Liver (tissue), 9 donors: ENCODE data around the gene HAO1. TPM values are rescaled to one million over a fixed set of nuclear protein-coding genes. Genes with fewer than 3 reads are reported as not detected.

Experiments
- DNase-seq: peaks from one replicate; pipeline ENCODE4 v3.0.0-alpha.2; 2017; ENCODE audit warnings: low spot score
- H3K27ac ChIP-seq, 2 donors: one replicate each; pipeline ENCODE4 v1.7.0; 2013; ENCODE audit warnings: inconsistent platforms in 2 of 2, low read length in 2 of 2, control low read depth in 1 of 2, low read depth in 1 of 2, mild to moderate bottlenecking in 1 of 2
- H3K27me3 ChIP-seq, 4 donors: one replicate each; pipeline versions ENCODE4 v1.6.1 to v1.7.0; 2013; ENCODE audit warnings: low read length in 3 of 4, inconsistent platforms in 1 of 4, mild to moderate bottlenecking in 1 of 4, moderate library complexity in 1 of 4; ENCODE audit not compliant: control insufficient read depth in 4 of 4, insufficient read depth in 4 of 4
- H3K36me3 ChIP-seq, 4 donors: one replicate each; pipeline versions ENCODE4 v1.6.1 to v1.7.0; 2013; ENCODE audit warnings: low read length in 3 of 4, mild to moderate bottlenecking in 3 of 4, low read depth in 1 of 4, moderate library complexity in 1 of 4; ENCODE audit not compliant: control insufficient read depth in 4 of 4, insufficient read depth in 3 of 4
- H3K4me1 ChIP-seq, 4 donors: one replicate each; pipeline versions ENCODE4 v1.6.1 to v1.7.0; 2013; ENCODE audit warnings: low read length in 3 of 4, mild to moderate bottlenecking in 3 of 4, moderate library complexity in 1 of 4; ENCODE audit not compliant: control insufficient read depth in 4 of 4, insufficient read depth in 4 of 4
- H3K4me3 ChIP-seq, 3 donors: one replicate each; pipeline versions ENCODE4 v1.6.1 to v1.7.0; 2013; ENCODE audit warnings: low read length in 3 of 3, control low read depth in 1 of 3, low read depth in 1 of 3, mild to moderate bottlenecking in 1 of 3
- H3K9ac ChIP-seq, 2 donors: one replicate each; pipeline ENCODE4 v1.7.0; 2013; ENCODE audit warnings: low read length in 2 of 2, mild to moderate bottlenecking in 2 of 2, moderate library complexity in 2 of 2, control low read depth in 1 of 2, low read depth in 1 of 2
- H3K9me3 ChIP-seq, 4 donors: one replicate each; pipeline versions ENCODE4 v1.6.1 to v1.7.0; 2013; ENCODE audit warnings: low read length in 3 of 4; ENCODE audit not compliant: control insufficient read depth in 4 of 4
- ATF3 ChIP-seq: IDR thresholded peaks from 2 replicates; pipeline ENCODE4 v1.6.1; 2016; ENCODE audit warnings: antibody characterized with exemption
- CTCF ChIP-seq: fragments of 150-350 bp; IDR thresholded peaks from 2 replicates; pipeline ENCODE4 v1.5.1; 2017; ENCODE audit warnings: improper control_type of control experiment, low read depth, low read length; ENCODE audit not compliant: missing input control
- EGR1 ChIP-seq, 2 donors: IDR thresholded peaks; 2 replicates each; pipeline ENCODE4 v1.6.1; 2016 to 2018; ENCODE audit warnings: antibody characterized with exemption in 2 of 2, low read depth in 2 of 2
- FOXA1 ChIP-seq: IDR thresholded peaks from 2 replicates; pipeline ENCODE4 v1.6.1; 2016; ENCODE audit warnings: antibody characterized with exemption
- FOXA2 ChIP-seq: IDR thresholded peaks from 2 replicates; pipeline ENCODE4 v1.6.1; 2016; ENCODE audit warnings: antibody characterized with exemption
- GABPA ChIP-seq, 2 donors: IDR thresholded peaks in 1 of 2; conservative IDR thresholded peaks in 1 of 2; 2 replicates each; pipeline ENCODE4 v1.6.1; 2016; ENCODE audit warnings: antibody characterized with exemption in 2 of 2, mild to moderate bottlenecking in 1 of 2, moderate library complexity in 1 of 2
- HNF4A ChIP-seq, 2 donors: conservative IDR thresholded peaks; 2 replicates each; pipeline ENCODE4 v1.6.1; 2016; ENCODE audit warnings: antibody characterized with exemption in 2 of 2, mild to moderate bottlenecking in 2 of 2
- HNF4G ChIP-seq: IDR thresholded peaks from 2 replicates; pipeline ENCODE4 v1.6.1; 2016; ENCODE audit warnings: antibody characterized with exemption
- JUND ChIP-seq, 2 donors: IDR thresholded peaks; 2 replicates each; pipeline ENCODE4 v1.6.1; 2016; ENCODE audit warnings: antibody characterized with exemption in 2 of 2
- MAX ChIP-seq: IDR thresholded peaks from 2 replicates; pipeline ENCODE4 v1.6.1; 2016; ENCODE audit warnings: antibody characterized with exemption
- NR2F2 ChIP-seq: IDR thresholded peaks from 2 replicates; pipeline ENCODE4 v1.6.1; 2016; ENCODE audit warnings: antibody characterized with exemption
- RAD21 ChIP-seq, 2 donors: IDR thresholded peaks; 2 replicates each; pipeline ENCODE4 v1.6.1; 2016; ENCODE audit warnings: antibody characterized with exemption in 2 of 2, mild to moderate bottlenecking in 2 of 2
- REST ChIP-seq: IDR thresholded peaks from 2 replicates; pipeline ENCODE4 v1.6.1; 2016; ENCODE audit warnings: antibody characterized with exemption, mild to moderate bottlenecking
- RXRA ChIP-seq, 2 donors: IDR thresholded peaks; 2 replicates each; pipeline ENCODE4 v1.6.1; 2017 to 2018; ENCODE audit warnings: antibody characterized with exemption in 2 of 2, mild to moderate bottlenecking in 1 of 2
- SP1 ChIP-seq: IDR thresholded peaks from 2 replicates; pipeline ENCODE4 v1.6.1; 2018; ENCODE audit warnings: antibody characterized with exemption, mild to moderate bottlenecking
- TAF1 ChIP-seq: conservative IDR thresholded peaks from 2 replicates; pipeline ENCODE4 v1.6.1; 2016; ENCODE audit warnings: antibody characterized with exemption, mild to moderate bottlenecking
- YY1 ChIP-seq: IDR thresholded peaks from 2 replicates; pipeline ENCODE4 v1.6.1; 2016; ENCODE audit warnings: antibody characterized with exemption, mild to moderate bottlenecking
- ZBTB33 ChIP-seq: IDR thresholded peaks from 2 replicates; pipeline ENCODE4 v1.6.1; 2016; ENCODE audit warnings: antibody characterized with exemption
- WGBS: extraction: QIAGEN DNeasy Blood & Tissue Kit; methylation state at CpG from one replicate; pipeline ENCODE4 v1.1.7; 2013; 5-methylcytosine and 5-hydroxymethylcytosine counted together
- polyA plus RNA-seq, 2 donors: library from polyadenylated mRNA; stranded (reverse) in 1 of 2; unstranded in 1 of 2; fragments of 200-250 nt in 1 of 2; fragments of >200 nt in 1 of 2; fragmentation: Nextera tagmentation in 1 of 2; extraction: Ambion mirVana in 1 of 2; gene quantifications; one replicate each; pipeline versions ENCODE4 v1.2.1 to v1.2.3, GENCODE V29; 2013 to 2015
- total RNA-seq, 2 donors: library from RNA; depleted of rRNA; stranded (reverse); fragments of >200 nt; gene quantifications; one replicate each; pipeline ENCODE4 v1.2.3, GENCODE V29; 2014
- donor health status: healthy.
- donor health status: healthy.
- donor health status: healthy.
- donor health status: healthy.
- donor health status: healthy.

The HAO1 gene
- total and polyA plus RNA-seq, 4 donors = 17.8 to 164 (median 161) TPM

GRCh38 chr20:7902879-7903278 is 37.4 kb downstream of the HAO1 start:
- H3K4me1 ChIP-seq = no peaks in the 10 kb centered on the region
- no peak overlapping the region for H3K4me3 ChIP-seq
- no peak overlapping the region for H3K27ac ChIP-seq
- peaks cover 3 to 76% (median 39%) of the 10 kb centered on the region in 4 donors for H3K36me3 ChIP-seq
- TF ChIP-seq NR2F2 (no peak), REST (no peak), MAX (no peak), RAD21 (IDR thresholded peaks at IDR 0.05) (no peak), YY1 (no peak)
- DNase-seq = no peak
- no peaks in the 10 kb centered on the region for H3K27me3 ChIP-seq
- 88% methylated on average over 2 of the region's 2 CpGs for WGBS
- H3K9ac ChIP-seq = no peak overlapping the region
- H3K9me3 ChIP-seq = no peaks in the 10 kb centered on the region

GRCh38 chr20:7897781-7898364 is 42.4 kb downstream of the HAO1 start:
- WGBS = 42% methylated on average over 2 of the region's 2 CpGs
- H3K27me3 ChIP-seq = no peaks in the 10 kb centered on the region

More at GRCh38 chr20:7897781-7898364, 42.4 kb downstream of the HAO1 start:
- Histone ChIP-seq H3K9ac (no peak overlapping the region), H3K4me3 (no peak overlapping the region), H3K27ac (no peak overlapping the region), H3K9me3 (no peaks in the 10 kb centered on the region), H3K4me1 (no peaks in the 10 kb centered on the region), H3K36me3 (peaks cover 3 to 60% (median 29%) of the 10 kb centered on the region in 4 donors)
- no peak for TF ChIP-seq REST
- TF ChIP-seq TAF1 = no peak
- TF ChIP-seq FOXA1 = no peak
- TF ChIP-seq ZBTB33 = no peak
- TF ChIP-seq GABPA (IDR thresholded peaks at IDR 0.05 in 1 of 2, conservative IDR thresholded peaks at IDR 0.05 in 1 of 2) = no peak
- TF ChIP-seq NR2F2 = no peak
- TF ChIP-seq MAX = no peak
- no peak for TF ChIP-seq CTCF
- no peak for TF ChIP-seq EGR1 (IDR thresholded peaks at IDR 0.05; ENCODE audit: low read depth in 2 of 2)
- no peak for TF ChIP-seq RAD21 (IDR thresholded peaks at IDR 0.05)
- no peak for TF ChIP-seq ATF3
- no peak for TF ChIP-seq SP1
- no peak for TF ChIP-seq FOXA2
- no peak for TF ChIP-seq HNF4A (conservative IDR thresholded peaks at IDR 0.05)
- TF ChIP-seq RXRA (IDR thresholded peaks at IDR 0.05) = no peak
- no peak for TF ChIP-seq YY1
- TF ChIP-seq HNF4G = no peak
- no peak for TF ChIP-seq JUND (IDR thresholded peaks at IDR 0.05)
- no peak for DNase-seq
